ENCODE data around the gene TIMP2.
A peak's percentile ranks its signal among the peaks of the same experiment; 100 is the strongest.
"Not testable (repeated sequence)": the region's sequence is repeated elsewhere in the genome, so short reads cannot be mapped to it uniquely, and the experiment has no call there.

TIMP2 gene

GRCh38 chr17:78929908-78930775 lies 5.0 kb upstream of the TIMP2 start:
- no peak for ATAC-seq

GRCh38 chr17:78925662-78926555 lies 722 bp upstream of the TIMP2 start:
- ATAC-seq, result no peak

- ATAC-seq, result peak in 1 of 2 donors; percentile 15
Observed at GRCh38 chr17:78924481-78925151, 571 bp downstream of the TIMP2 start.

GRCh38 chr17:78923660-78924453 lies 1.3 kb downstream of the TIMP2 start:
- peak; percentile 53 to 68 for ATAC-seq

- ATAC-seq, result no peak
Observed at GRCh38 chr17:78922816-78923498, 2.2 kb downstream of the TIMP2 start.

- no peak for ATAC-seq
Observed at GRCh38 chr17:78921437-78921971, 3.7 kb downstream of the TIMP2 start.

GRCh38 chr17:78920528-78920927 lies 4.7 kb downstream of the TIMP2 start:
- no peak for ATAC-seq

GRCh38 chr17:78919861-78920450 lies 5.2 kb downstream of the TIMP2 start:
- ATAC-seq, result no peak

GRCh38 chr17:78918979-78919378 lies 6.2 kb downstream of the TIMP2 start:
- no peak for ATAC-seq

- no peak for ATAC-seq
Observed at GRCh38 chr17:78917451-78918275, 7.5 kb downstream of the TIMP2 start.

- ATAC-seq, result peak in 1 of 2 donors; percentile 41
Observed at GRCh38 chr17:78915872-78916632, 9.1 kb downstream of the TIMP2 start.

GRCh38 chr17:78913115-78913514 lies 12.1 kb downstream of the TIMP2 start:
- no peak for ATAC-seq

GRCh38 chr17:78912082-78912481 lies 13.1 kb downstream of the TIMP2 start:
- no peak for ATAC-seq

- not testable (repeated sequence) for ATAC-seq
Observed at GRCh38 chr17:78911543-78911942, 13.6 kb downstream of the TIMP2 start.

- no peak for ATAC-seq
Observed at GRCh38 chr17:78910497-78911284, 14.5 kb downstream of the TIMP2 start.

- ATAC-seq, result no peak
Observed at GRCh38 chr17:78908426-78908825, 16.8 kb downstream of the TIMP2 start.

- no peak for ATAC-seq
Observed at GRCh38 chr17:78905541-78905940, 19.6 kb downstream of the TIMP2 start.

- ATAC-seq, result no peak
Observed at GRCh38 chr17:78905116-78905515, 20.1 kb downstream of the TIMP2 start.

Data from activated CD4-positive, CD25-positive, alpha-beta regulatory T cell treated with anti-CD3 and anti-CD28 coated beads, Interleukin-2, amount 50 U/mL, for 24 hours (primary cell).